Measurements from ENCODE around the gene ATP2B2. TPM values are rescaled to one million over a fixed set of nuclear protein-coding genes. Genes with fewer than 3 reads are reported as not detected.
A peak's percentile ranks its signal among the peaks of the same experiment; 100 is the strongest.
"Not testable (repeated sequence)": the region's sequence is repeated elsewhere in the genome, so short reads cannot be mapped to it uniquely, and the experiment has no call there.

Gene ATP2B2
- under 1 TPM in 4 of 5 donors, not detected in 1; 0.03 to 0.24 (median 0.13) TPM for polyA plus RNA-seq (ENCODE audit: insufficient read depth in 1 of 5, insufficient read length in 5 of 5, low replicate concordance in 1 of 5)
- long read RNA-seq, donor 1 = 0 reads
- long read RNA-seq, donor 2 = 0 reads
- long read RNA-seq, donor 3 = 0 reads
- long read RNA-seq, donor 4 = 0 reads
- long read RNA-seq, donor 5 = 0 reads
- long read RNA-seq, donor 6 = 0 reads
- long read RNA-seq, donor 7 = 0 reads
- long read RNA-seq, donor 8 = 0 reads

- DNase-seq = no peak
These were observed at the start of gene ATP2B2 for GRCh38 chr3:10505050-10505790. Gene ATP2B2, minus strand, starts transcription at chr3:10505586. Its CDS starts 56,043 bp downstream, at chr3:10449543.

DNA sequence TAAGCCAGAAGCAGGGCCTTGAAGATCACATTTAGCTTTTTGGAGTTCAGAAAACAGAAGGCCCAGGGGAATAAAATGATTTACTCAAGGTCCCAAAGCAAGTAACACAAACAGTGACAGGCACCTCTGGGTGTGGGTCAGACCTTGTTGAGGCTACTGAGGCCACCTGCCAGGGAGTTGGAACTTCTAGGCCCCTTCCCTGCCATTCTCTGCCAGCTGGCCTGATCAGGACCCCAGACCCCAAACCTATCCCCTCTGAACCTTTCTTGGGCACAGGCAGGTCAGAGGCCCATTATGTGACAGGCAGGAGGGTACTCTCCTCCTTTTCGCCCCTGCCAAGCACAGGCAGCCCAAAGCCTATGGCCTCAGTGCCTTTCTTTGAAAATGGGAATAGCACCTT, 49.4 kb upstream of the ATP2B2 start:
- DNase-seq = no peak

DNA sequence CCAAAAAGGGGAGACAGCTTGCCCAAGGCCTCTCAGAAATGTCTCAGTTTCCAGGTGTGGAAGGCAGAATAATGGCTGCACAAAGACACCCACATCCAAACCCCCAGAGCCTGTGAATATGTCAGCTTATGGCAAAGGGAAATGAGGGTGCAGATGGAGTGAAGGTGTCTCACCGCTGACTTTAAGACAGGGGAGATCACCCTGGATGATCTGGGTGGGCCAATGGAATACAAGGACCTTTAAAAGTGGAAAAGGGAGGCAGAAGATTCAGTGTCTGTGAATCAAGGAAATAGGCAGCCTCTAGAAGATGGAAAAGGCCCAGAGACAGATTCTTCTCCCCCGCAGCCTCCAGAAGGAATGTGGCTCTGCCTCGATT, 48.8 kb upstream of the ATP2B2 start:
- no peak for DNase-seq

- DNase-seq = peak in 1 of 2 donors; percentile 10
These were observed 48.3 kb upstream of the ATP2B2 start for GRCh38 chr3:10553591-10554235.

DNA sequence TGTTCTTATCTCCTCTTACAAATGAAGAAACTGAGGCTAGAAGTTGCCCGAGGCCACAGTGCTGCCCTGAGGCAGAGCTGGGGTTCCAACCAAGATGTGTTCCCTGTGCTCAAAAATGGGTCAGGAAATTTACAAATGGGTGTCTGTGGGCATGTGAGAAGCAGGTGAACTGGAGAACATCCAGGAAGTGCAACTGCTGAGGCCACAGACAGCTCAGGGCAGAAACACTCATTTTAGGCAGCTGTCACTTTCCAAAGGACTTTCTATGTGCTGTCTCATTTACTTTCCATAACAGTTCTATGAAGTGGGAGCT, 47.2 kb upstream of the ATP2B2 start:
- no peak for DNase-seq

GRCh38 chr3:10551821-10552630, 46.6 kb upstream of the ATP2B2 start:
- DNase-seq = no peak

GRCh38 chr3:10551139-10551538, 45.8 kb upstream of the ATP2B2 start:
- no peak for DNase-seq

DNA sequence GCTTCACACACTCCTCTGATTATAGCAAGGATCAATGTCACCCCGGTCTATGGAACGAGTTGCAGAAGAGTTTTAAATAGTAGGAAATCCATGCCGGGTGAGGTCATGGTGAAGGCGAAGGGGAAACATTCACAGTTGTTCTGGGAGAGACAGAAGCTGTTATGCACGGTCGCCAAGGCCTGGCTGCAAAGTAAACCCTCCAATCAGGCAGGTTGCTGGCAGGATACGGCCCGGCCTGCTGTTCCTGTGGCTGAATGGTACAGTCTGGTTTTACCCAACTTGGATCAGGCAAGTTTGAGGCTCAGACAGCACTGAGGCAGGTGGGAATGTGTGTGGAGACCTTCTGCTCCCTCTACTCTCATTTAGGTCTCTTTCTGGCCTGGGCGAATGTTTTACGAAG, 45.3 kb upstream of the ATP2B2 start:
- no peak for DNase-seq

- DNase-seq = no peak
These were observed 44.3 kb upstream of the ATP2B2 start for GRCh38 chr3:10549617-10550230.

- no peak for DNase-seq
These were observed 43.6 kb upstream of the ATP2B2 start for GRCh38 chr3:10548992-10549391.

GRCh38 chr3:10547841-10548783, 42.7 kb upstream of the ATP2B2 start:
- DNase-seq = no peak

- DNase-seq = no peak
These were observed 42.0 kb upstream of the ATP2B2 start for GRCh38 chr3:10547413-10547812.

DNA sequence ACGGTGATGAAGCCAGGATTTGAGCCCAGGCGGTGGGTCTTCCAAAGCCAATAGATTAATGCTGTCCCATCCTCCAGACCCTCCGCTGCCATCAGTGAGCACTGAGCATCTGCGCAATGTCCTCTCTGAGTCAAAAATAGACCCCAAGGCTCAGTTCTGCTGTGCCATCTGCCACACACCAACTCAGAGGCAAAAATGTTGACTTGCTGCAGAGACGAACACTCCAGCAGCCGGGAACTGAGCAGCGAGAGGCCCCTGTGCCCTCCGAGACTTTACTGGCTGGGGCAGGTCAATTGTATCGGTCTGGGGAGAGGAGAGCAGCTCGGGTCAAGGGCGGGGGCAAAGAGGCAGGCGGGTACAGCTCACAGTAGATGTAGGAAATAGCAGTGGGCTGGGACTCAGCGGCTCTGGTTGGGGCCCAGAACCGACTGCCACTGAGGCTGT, 41.5 kb upstream of the ATP2B2 start:
- DNase-seq = no peak

DNA sequence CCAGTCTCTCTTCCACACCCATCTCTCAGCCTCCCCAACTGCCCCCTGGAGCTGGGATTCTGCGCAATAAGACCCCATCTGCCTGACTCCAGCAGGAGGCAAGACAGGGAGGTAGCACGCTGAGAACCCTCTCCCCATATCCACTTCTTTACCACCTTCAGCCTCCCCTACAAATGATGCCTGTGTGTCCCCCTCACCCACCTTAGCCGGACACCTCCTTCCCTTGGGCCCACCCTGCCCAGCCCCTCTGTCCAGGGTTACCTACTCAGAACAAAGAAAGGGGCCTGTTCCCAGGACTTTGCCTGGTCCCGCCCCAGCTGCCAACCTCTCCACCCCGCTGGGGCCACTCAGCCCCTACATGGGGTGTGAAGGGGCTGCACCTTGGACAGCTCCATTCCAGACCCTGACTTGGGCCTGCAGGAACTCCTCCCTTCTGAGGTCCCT, 40.8 kb upstream of the ATP2B2 start:
- DNase-seq = no peak

DNA sequence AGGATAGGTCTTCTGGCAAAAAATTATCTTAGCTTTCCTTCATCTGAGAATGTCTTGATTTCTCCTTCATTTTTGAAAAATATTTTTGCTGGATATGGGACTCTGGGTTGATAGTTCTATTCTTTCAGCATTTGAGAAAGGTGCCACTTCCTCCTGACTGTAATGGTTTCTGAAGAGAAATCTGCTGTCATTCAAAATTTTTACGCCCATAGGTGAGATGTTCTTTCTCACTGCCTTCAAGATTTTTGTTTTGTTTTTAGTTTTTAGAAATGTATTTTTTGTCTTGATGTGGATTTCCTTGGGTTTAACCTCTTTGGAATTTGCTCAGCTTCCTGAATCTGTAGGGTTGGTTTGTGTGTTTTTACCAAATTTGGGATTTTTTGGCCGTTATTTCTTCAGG, 37.1 kb upstream of the ATP2B2 start:
- no peak for DNase-seq

- DNase-seq = not testable (repeated sequence)
These were observed 35.0 kb upstream of the ATP2B2 start for GRCh38 chr3:10540347-10540746.

- no peak for DNase-seq
These were observed 28.7 kb upstream of the ATP2B2 start for GRCh38 chr3:10534066-10534465.

GRCh38 chr3:10533737-10534023, 28.3 kb upstream of the ATP2B2 start:
- no peak for DNase-seq

GRCh38 chr3:10532939-10533736, 27.8 kb upstream of the ATP2B2 start:
- no peak for DNase-seq

- no peak for DNase-seq
These were observed 25.6 kb upstream of the ATP2B2 start for GRCh38 chr3:10531031-10531430.
